GDM1 (cell line): ENCODE measurements around the gene TRMT6.

ENCODE experiments used
- DNase-seq: peaks from one replicate; lab custom pipeline; 2025; lab: John Stamatoyannopoulos, UW

Gene TRMT6, protein sequence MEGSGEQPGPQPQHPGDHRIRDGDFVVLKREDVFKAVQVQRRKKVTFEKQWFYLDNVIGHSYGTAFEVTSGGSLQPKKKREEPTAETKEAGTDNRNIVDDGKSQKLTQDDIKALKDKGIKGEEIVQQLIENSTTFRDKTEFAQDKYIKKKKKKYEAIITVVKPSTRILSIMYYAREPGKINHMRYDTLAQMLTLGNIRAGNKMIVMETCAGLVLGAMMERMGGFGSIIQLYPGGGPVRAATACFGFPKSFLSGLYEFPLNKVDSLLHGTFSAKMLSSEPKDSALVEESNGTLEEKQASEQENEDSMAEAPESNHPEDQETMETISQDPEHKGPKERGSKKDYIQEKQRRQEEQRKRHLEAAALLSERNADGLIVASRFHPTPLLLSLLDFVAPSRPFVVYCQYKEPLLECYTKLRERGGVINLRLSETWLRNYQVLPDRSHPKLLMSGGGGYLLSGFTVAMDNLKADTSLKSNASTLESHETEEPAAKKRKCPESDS

DNA sequence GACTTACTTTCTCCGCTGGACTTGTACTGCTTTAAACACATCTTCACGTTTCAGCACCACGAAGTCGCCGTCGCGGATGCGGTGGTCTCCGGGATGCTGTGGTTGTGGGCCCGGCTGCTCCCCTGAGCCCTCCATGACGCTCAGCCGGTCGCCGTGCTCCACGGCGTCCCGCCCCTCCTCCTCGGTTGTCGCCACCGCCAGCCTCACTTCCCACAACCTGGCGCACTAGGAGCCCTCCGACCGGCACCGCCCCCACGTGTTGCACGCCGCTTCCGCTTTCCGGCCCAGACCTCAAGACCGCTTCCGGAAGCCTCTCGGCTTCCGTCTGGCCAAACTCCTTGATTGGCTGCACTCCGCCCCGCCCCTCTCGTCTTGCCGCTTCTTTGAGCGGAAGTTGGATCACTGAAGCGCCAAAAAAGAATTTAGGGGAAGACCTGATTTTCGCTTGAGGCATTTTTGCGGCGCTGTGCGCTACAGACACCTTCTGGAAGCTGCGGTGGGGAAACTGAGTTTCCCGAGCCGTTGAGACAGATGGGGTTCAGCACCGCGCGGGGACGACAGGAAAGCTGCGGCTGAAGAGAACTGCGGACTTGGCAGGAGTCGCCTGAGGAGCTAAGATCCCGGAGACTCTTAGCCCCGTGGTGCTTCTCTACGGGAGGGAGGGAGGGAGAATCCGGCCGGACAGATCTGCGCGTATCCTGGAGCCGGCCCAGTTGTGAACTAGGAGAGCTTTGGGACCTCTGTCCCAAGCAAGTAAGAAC, at the start of gene TRMT6, which contains the start of gene MCM8:
TSS of gene TRMT6 (minus strand) at position 263 of the 761 bp plus-strand sequence. CDS start at position 135, 128 bp downstream.
TSS of gene MCM8 (plus strand) at position 382 of the 761 bp plus-strand sequence. CDS start 1,364 bp downstream, outside the sequence.
- peak; percentile 97 for DNase-seq

DNA sequence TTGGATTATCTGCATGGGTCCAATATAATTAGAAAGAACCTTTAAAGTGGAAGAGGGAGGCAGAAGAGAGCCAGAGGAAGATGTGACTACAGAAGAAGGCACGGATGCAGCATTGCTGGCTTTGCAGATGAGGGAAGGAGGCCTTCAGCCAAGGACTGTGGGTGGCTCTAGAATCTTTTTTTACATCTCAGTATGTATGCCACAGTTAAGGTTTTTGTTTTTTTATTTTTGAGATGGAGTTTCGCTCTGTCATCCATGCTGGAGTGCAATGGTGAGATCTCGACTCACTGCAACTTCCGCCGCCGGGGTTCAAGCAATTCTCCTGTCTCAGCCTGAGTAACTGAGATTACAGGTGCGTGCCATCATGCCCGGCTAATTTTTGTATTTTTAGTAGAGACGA, 49.5 kb upstream of the TRMT6 start:
- DNase-seq: no peak

DNA sequence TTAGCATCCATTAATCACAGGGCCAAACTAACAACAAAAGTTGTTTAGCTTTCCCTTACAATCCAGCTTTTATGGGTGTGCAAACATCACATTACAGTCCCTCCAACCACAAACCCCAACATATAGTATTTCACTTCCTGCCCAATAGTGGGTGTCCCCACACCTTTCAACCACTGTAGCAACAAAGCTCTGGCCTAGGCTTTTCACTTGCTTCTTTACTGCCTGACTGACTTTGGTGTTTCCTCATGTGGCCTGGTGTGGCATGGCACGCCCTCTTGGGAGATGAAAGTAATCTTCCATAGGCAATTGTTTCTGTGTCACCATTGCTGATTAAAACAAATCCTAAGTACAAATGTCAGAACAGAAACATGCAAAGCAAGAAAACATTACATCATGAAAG, 46.4 kb upstream of the TRMT6 start:
- DNase-seq: no peak

DNA sequence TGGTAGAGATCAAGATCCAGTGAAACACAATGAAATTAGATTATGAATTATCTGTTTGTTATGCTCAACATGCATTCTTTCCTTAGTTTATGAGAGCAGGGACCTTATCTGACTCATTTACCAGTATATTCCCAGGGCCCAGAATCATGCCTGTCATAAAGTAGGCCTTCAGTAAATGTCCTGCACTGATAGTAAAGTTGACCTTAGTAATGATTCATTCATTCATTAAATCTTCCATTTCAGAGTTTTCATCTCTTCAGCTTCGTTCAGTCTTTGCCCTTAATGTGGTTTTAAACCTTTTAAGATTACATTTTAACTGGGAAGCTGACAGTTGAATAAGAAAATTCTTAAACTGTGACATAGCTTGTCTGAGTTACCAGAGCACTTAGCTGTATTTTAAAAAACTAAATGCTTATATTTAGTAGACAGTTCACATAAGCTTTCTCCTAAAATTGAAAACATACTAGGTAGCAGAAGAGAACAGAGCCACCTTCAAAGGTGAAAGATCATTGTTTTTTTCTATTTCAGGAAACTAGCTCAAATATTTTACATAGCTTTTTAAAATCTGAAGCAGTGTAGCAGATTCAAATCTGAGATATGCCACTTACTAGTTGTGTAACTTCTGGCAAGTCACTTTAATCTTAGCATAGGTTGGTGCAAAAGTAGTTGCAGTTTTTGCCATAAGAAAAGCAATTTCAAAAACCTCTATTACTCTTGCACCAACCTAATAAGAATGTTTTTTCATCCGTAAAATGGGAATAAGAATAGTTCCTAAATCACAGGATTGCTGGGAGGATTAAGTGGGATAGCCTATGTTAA, 41.5 kb upstream of the TRMT6 start:
- no peak for DNase-seq

DNA sequence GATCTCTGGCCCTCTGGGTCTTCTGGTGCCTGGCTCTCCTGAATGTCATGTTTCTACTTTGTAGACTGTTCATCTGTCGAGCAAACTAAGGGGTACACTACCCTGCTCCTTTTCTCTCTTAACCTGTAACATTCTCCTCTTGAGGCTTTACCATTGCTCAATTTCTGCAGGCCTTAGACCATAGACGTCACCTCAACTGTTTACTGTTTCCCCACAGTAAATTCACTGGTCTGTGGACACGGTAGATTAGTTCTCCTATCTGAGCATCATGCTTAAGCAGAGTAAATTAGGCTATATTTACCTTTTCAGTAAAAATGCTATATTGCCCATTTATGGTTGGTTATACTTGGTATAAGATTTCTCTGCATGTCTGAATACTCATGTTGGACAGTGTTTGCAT, 40.6 kb upstream of the TRMT6 start:
- no peak for DNase-seq

DNA sequence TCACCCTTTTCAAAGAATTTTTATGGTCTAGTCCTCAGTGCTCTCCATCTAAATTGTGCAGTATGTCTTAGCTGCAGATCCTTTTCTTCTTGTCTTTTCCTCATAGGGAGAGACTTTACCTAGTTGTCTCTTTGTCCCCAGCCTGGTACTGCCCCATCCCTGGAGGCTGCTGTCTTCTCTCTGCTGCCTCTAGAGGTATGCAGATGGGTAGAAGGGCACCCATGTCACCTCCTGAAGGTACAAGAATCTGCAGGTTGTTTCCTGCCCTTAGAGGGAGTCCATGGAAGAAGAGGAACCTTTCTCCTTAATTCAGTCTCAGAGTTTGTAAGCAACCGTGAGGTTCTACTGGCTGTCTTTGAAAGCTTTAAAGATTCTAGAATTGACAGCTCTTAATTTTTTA, 39.2 kb upstream of the TRMT6 start:
- no peak for DNase-seq

DNA sequence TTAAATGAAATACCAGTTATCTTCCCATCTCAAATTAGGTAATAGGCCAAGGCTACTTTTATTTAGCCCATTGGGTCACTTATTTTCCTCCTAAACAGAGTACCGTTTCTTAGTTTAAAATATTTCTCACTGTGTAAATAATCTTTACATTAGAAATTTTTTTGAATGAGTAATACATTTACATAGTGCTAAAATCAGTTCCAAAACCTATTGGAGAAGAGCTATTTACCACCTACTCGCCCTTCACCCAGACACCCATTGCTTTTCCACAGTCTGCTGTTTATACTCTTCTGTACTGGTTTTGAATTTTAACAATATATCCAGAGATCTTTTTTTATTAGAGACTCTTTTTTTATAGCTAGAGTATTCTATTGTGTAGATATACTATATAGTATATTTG, 37.0 kb upstream of the TRMT6 start:
- no peak for DNase-seq

DNA sequence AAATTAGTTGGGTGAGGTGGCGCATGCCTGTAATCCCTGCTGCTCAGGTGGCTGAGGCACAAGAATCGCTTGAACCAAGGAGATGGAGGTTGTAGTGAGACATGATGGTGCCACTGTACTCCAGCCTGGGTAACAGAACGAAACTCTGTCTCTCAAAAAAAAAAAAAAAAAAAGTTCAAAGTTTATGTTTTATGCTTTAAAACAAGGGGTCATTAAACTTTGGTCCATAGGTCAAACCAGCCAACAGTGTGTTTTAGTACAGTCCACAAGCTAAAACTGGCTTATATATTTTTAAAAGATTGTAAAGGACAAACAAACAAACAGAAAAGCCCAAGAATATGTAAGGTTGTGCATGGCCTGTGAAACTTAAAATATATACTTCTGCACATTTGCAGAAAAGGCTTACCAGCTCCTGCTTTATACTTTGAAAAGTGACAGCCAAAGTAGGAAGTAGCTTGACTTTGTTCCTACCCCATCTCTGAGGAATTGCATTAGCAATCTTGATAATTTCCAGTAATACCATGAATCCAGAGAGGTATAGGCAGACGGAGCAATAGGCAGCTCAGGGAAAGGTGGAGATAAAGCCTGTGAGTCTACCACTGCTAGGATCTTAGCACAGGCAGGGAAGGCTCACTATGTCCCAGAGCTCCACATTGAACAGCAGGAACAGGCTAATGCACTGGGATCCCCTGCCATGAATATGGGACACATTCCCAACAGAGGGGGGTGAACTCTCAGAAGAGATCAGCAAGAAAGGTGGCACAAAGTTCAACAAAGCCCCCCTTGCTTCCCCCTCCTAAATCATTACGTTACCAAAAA, 30.6 kb upstream of the TRMT6 start:
- DNase-seq: no peak

DNA sequence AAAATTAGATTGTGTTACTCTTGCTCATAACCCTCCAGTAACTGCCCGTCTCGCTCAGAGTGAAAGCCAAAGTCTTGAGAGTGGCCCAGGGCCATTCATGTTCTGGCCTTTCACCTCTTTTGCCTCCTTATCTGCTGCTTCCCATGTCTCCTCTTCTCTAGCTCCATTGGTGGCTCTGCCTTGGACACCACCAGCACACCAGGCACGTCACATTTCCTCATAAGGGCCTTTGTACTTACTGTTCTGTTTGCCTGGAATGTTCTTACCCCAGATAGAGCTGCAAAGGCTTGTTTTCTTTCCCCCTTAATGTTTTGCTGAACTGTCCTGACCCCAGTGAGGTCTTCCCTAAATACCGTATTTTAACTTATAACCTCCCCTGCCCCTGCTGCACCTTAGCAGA, 29.5 kb upstream of the TRMT6 start:
- DNase-seq: no peak

DNA sequence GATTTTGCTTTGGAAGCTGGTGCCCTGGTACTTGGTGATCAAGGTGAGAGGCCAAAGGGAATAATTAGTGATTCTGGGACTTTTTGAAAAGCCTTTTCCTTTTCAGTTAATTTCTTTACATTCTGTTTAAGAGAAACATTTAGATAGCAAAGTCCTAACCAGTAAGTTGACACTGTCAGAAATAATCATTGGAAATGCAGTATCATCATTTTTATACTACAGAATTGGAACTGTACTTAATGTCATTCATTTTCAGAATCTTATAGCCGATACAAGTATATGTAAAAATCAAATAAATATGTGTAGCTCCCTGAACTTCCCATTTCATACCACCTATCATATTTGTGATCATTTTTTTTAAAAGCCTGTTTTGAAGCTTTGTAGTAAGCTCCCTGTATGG, 27.6 kb upstream of the TRMT6 start:
- DNase-seq: no peak

DNA sequence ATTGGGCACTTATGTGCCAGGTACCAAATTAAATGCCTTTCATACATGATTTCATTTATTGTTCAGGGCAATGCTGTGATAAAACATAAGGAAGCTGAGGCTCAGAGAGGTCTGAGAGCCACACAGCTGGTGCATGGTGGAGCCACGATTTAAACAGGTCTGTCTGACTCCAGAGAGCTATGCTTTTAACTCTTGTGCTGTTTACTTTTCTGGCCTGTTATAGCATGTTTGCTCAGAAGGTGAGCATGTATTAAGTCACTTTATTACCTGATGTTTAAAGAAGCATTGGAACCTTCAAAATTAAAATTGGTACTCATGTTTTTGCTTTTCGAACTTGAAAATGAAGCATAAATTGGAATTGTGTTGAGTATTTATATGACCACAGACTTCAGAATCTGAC, 26.9 kb upstream of the TRMT6 start:
- no peak for DNase-seq

DNA sequence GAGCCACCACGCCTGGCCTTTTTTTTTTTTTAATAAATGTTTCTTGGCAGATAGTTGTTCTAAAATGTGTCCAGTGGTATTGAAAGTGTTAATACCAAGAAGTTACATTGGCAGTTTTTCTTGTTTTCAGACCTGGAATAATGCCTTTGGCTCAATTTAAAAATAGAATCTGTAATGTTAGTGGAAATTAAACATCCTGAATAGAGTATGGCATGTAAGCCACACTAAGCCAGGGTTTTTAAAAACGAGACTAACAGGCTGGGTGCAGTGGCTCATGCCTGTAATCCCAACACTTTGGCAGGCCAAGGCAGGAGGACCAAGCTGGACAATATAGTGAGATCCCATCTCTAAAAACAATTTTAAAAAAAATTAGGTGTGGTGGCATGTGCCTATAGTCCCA, 25.4 kb upstream of the TRMT6 start:
- DNase-seq: no peak

DNA sequence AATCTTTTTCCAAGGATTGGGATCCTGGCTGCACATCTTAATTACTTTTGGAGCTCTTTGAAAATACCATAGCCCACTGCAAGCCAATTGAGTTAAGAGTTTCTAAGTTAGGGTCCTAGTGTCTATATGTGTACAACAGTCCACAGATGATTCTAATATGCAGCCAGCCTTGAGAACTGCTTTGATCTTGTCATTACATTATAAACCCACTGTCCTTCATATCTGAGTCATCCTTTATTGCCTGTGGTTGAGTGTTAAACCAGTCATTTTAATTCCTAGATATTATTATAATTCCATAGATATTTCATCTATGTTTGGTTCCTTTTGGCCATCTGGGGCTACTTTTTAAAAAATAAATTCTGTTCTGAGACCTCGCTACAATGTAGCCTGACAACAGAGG, 24.2 kb upstream of the TRMT6 start:
- DNase-seq: no peak

DNA sequence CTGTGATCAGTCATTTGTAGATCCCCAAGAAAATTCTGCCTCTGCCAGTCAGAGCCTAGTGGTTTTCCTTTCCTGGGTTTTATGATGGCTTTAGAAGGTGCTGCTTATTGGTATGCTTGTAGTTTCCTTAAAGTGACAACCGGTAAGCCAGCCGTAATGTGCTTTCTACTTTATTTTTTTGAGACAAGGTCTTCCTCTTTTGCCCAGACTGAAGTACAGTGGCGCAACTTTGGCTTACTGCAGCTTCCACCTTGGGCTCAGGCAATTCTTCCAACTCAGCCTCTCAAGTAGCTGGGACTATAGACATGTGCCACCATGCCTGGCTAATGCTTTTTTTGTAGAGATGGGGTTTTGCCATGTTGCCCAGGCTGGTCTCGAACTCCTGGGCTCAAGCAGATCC, 23.6 kb upstream of the TRMT6 start:
- DNase-seq: peak; percentile 32

DNA sequence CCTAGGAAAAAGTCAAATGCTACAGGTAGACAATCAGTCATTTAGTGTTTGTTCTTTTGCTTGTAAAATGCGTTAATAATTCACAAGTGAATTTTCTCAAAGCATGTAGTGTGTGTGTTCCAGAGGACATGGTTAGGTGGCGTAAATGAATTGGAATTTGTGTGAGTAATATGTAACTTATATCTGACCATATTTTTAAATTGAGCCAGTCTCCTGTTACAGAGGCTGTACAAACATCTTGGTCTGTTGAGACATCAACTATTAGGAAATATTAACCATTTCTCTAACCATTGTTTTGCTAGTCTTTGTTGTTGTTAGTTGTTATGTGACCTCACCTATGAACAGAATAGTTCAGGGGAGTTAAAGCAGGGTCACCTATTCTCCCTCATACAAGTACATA, 22.8 kb upstream of the TRMT6 start:
- no peak for DNase-seq

DNA sequence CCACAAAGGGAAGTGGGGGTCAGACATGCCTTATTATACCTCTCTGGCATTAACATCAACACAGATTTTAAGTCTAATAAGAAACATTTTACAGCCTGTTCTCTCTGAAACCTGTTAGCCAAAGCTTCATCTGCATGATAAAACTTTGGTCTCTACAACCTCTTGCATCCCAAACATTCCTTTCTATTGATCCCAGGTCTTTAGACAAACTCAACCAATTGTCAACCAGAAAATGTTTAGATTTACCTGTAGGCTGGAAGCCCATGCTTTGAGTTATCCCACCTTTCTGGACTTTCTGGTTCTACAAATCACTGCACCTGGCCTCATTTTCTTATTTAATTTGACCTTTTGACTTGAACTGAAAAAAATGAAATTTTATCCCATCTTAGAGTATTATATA, 20.9 kb upstream of the TRMT6 start:
- DNase-seq: no peak

DNA sequence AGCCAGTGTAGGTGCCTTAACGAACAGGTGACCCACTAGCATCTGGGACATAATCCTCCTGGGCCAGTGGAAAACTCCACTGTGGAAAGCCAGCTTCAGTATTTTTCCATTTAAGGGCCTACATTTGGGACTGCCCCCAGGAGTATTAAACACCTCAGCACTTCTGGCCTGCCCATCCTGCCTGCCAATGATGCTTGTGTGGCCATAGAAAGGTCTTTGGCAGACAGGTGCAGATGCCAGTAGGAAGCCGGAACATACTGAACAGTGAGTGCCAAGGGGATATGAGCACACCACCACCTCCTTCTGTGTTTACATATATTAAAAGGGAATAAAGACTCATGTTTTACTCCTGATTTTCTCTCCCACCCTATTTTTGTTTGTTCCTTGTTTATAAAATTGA, 20.0 kb upstream of the TRMT6 start:
- no peak for DNase-seq

DNA sequence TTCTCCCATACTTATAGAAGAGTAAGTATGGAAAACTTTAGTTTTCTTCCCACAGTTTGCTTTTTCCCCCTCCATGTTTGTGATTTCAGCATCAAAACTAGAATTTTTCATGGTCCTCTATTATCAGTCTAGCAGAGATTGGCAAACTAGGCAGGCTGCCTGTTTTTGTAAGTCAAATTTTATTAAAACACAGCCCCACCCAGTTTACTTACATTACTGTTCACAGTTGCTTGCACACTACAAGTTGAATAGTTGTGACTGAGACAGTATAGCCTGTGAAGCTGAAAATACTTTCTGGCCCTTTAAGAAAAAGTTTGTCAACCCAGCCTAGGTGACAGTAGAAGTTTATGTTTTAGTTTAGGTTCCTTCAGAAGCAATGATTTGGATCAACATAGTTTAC, 19.6 kb upstream of the TRMT6 start:
- DNase-seq: no peak

DNA sequence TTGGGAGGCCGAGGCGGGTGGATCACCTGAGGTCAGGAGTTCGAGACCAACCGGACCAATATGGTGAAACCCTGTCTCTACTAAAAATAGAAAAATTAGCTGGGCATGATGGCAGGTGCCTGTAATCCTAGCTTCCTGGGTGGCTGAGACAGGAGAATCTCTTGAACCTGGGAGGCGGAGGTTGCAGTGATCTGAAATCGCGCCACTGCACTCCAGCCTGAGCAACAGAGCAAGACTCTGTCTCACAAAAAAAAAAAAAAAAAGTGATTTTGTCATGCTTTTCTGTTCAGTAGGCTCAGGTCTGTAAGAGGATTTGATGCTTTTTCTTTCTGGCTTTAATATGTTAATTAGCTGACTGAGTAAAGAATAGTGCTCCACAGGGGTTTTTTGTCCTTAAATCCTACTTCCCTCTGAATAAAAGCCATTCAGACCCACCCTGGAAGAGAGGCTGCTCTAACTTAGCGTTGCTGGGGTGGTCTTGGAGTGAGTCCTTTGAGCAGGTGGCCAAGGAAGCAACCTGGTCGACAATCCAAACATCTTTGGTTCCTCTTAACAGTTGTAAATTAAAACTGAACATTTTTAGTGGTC, 19.1 kb upstream of the TRMT6 start:
- no peak for DNase-seq

DNA sequence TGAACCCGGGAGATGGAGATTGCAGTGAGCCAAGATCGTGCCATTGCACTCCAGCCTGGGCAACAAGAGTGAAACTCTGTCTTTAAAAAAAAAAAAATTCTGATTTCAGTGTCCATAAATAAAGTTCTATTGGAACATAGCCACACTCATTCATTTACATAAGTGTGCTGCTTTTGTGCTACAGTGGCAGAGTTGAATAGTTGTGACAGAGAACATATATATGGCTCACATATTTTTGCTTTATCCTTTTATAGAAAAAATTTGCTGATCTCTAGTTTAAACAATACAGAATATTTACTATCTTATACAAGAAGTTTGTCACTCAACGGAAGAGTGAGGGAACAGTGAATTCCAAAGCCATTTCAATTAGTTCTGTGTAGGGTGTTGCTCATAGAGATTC, 18.1 kb upstream of the TRMT6 start:
- no peak for DNase-seq

DNA sequence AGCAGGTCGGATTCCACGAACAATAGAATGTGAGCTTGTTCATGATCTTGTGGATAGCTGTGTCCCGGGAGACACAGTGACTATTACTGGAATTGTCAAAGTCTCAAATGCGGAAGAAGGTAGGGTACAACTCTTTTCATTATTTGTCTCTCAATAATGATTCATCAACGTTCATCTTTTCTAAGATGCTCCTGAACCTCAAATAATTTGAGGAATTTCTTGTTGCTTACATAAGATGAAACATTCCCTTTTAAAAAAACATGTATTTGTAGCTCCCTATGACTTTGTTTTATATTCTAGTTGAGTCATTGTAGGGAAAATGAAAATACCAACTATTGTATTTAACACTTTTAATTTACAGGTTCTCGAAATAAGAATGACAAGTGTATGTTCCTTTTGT, 17.1 kb upstream of the TRMT6 start:
- DNase-seq: no peak
